Measurements from ENCODE around the gene DCBLD1. TPM values are rescaled to one million over a fixed set of nuclear protein-coding genes. Genes with fewer than 3 reads are reported as not detected.

The DCBLD1 gene
- total RNA-seq, 2 donors from 2014 or later = 8.8 to 17.6 TPM

DNA sequence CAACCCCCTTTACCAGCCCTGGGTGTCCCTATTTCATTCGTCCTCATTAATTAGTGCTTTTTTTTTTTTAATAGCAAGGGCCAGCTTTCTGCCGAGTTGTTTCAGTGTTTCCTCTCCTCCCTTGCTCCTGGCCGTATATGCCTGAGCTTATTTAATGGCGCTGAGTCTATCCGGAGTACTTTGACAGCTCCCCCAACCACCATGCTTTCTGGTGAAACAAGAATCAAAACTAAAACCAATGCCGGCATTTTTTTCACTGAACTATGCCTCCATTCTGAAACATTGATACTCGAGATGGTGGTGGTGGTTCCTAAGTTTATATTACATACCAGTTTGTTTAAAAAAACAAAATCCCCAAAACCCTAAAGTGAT is 1.2 kb downstream of the DCBLD1 start:
- Histone ChIP-seq H3K27ac (peak overlapping the region; percentile 71 to 74), H3K36me3 (no peaks in the 10 kb centered on the region), H3K4me1 (replicated peaks) (no peaks in the 10 kb centered on the region), H3K4me3 (peak overlapping the region; percentile 49 to 64), H3K27me3 (replicated peaks; ENCODE audit: insufficient read depth) (no peaks in the 10 kb centered on the region), H3K9me3 (no peaks in the 10 kb centered on the region)
- intact Hi-C loops (cut with DNase I) = no loop called here
- no peak for TF ChIP-seq POLR2A (IDR thresholded peaks at IDR 0.05)
- TF ChIP-seq POLR2AphosphoS5 (IDR thresholded peaks at IDR 0.05) = no peak
- TF ChIP-seq, protein P1, sequence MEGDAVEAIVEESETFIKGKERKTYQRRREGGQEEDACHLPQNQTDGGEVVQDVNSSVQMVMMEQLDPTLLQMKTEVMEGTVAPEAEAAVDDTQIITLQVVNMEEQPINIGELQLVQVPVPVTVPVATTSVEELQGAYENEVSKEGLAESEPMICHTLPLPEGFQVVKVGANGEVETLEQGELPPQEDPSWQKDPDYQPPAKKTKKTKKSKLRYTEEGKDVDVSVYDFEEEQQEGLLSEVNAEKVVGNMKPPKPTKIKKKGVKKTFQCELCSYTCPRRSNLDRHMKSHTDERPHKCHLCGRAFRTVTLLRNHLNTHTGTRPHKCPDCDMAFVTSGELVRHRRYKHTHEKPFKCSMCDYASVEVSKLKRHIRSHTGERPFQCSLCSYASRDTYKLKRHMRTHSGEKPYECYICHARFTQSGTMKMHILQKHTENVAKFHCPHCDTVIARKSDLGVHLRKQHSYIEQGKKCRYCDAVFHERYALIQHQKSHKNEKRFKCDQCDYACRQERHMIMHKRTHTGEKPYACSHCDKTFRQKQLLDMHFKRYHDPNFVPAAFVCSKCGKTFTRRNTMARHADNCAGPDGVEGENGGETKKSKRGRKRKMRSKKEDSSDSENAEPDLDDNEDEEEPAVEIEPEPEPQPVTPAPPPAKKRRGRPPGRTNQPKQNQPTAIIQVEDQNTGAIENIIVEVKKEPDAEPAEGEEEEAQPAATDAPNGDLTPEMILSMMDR (IDR thresholded peaks at IDR 0.05) = no peak
- no peak for DNase-seq (ENCODE audit: low spot score)
- 1% methylated on average over 7 of the region's 7 CpGs for WGBS

DNA sequence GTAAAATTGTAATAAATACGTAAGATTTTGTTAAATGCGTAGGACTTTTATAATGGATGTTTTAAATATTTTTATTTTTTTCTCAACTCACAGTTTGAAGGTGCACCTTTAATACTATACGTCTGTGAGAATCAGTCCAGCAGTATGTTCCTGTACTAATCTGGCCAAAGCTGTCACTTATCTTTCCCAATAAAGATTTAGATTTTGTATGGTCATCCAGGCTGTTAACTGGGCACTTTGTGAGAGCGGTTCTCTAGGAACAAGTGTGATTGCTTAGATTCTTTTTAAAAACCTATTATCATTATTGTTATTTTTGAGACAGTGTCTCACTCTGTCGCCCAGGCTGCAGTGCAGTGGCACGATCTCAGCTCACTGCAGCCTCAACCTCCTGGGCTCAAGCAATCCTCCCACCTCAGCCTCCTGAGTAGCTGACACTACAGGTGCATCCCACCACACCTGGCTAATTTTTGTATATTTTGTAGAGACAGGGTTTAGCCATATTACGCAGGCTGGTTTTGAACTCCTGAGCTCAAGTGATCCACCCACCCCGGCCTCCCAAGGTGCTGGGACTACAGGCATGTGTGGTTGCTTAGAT is 1.7 kb downstream of the DCBLD1 start:
- TF ChIP-seq POLR2A (IDR thresholded peaks at IDR 0.05) (no peak), POLR2AphosphoS5 (IDR thresholded peaks at IDR 0.05) (no peak)
- TF ChIP-seq, protein P1 (IDR thresholded peaks at IDR 0.05) = no peak
- H3K36me3 ChIP-seq = no peaks in the 10 kb centered on the region
- intact Hi-C loops (cut with DNase I) = no loop called here
- 68% methylated on average over 8 of the region's 8 CpGs for WGBS
- H3K9me3 ChIP-seq = no peaks in the 10 kb centered on the region
- DNase-seq (ENCODE audit: low spot score) = no peak
- peak overlapping the region; percentile 49 to 64 for H3K4me3 ChIP-seq
- no peaks in the 10 kb centered on the region for H3K4me1 ChIP-seq (replicated peaks)
- no peaks in the 10 kb centered on the region for H3K27me3 ChIP-seq (replicated peaks; ENCODE audit: insufficient read depth)
- peak overlapping the region in 1 of 2 donors; percentile 71 for H3K27ac ChIP-seq

DNA sequence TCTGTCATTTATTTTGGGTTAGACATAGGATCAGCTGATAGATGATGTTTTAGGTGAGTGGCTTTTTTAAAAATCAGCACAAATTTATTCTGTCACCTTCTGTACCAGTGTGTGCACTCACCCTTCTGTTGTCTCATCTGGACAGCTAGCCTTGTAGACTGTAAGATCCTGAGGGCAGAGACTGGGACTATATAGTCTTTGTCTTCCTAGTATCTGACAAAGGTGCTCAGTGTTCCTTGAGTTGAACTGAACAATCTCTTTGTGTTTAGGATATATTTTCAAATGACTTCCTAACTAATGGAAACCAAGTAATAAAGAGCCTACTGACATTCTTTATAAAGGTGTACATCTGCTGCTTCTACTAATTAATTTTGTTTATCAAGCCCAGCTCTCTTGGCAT is 3.0 kb downstream of the DCBLD1 start:
- Histone ChIP-seq H3K36me3 (no peaks in the 10 kb centered on the region), H3K27me3 (replicated peaks; ENCODE audit: insufficient read depth) (no peaks in the 10 kb centered on the region), H3K4me1 (replicated peaks) (no peaks in the 10 kb centered on the region), H3K9me3 (no peaks in the 10 kb centered on the region), H3K27ac (no peak overlapping the region), H3K4me3 (no peak overlapping the region)
- intact Hi-C loops (cut with DNase I) = no loop called here
- no peak for DNase-seq (ENCODE audit: low spot score)
- TF ChIP-seq POLR2A (IDR thresholded peaks at IDR 0.05) (no peak), POLR2AphosphoS5 (IDR thresholded peaks at IDR 0.05) (no peak)
- TF ChIP-seq, protein P1 (IDR thresholded peaks at IDR 0.05) = no peak

DNA sequence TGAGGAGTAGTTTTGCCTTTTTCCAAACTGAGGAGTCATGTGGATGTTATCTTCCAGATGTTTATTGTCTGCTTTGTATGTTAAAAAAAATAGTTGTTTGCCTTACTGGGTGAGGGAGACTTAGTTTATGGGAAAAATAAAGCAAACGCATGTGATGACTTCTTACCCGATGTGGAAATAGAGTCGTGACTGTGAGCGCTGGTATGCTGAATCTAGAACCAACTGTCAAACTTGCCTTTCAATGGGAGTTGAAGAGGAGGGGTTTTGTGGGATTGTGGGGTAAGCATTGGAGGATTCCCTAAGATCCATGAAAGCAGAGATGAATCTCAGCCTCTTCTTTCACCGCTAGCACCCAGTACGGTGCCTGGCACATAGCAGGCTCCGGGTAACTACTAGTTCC is 5.3 kb downstream of the DCBLD1 start:
- no peak overlapping the region for H3K27ac ChIP-seq
- H3K4me3 ChIP-seq = no peak overlapping the region
- no peak for DNase-seq (ENCODE audit: low spot score)
- WGBS = 85% methylated on average over 7 of the region's 7 CpGs
- H3K9me3 ChIP-seq = no peaks in the 10 kb centered on the region
- no peaks in the 10 kb centered on the region for H3K4me1 ChIP-seq (replicated peaks)
- no peaks in the 10 kb centered on the region for H3K27me3 ChIP-seq (replicated peaks; ENCODE audit: insufficient read depth)
- TF ChIP-seq, protein P1 (IDR thresholded peaks at IDR 0.05) = no peak
- TF ChIP-seq POLR2A (IDR thresholded peaks at IDR 0.05) = no peak
- TF ChIP-seq POLR2AphosphoS5 (IDR thresholded peaks at IDR 0.05) = no peak
- intact Hi-C loops (cut with DNase I) = no loop called here
- no peaks in the 10 kb centered on the region for H3K36me3 ChIP-seq

DNA sequence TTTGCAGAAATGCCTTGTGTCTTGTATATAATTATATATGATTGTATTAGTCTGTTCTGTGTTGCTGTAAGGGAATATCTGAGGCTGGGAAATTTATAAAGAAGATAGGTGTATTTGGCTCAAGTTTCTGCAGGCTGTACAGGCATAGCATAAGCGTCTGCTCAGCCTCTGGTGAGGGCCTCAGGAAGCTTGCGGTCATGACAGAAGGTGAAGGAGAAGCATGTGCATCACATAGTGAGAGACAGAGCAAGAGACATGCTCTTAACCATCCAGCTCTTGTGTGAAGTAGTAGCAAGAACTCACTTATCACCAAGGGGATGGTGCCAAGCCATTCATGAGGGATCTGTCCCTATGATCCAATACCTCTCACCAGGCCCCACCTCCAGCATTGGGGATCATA is 6.5 kb downstream of the DCBLD1 start:
- H3K4me1 ChIP-seq (replicated peaks) = no peaks in the 10 kb centered on the region
- no peaks in the 10 kb centered on the region for H3K9me3 ChIP-seq
- 96% methylated on average over 2 of the region's 2 CpGs for WGBS
- no peaks in the 10 kb centered on the region for H3K36me3 ChIP-seq
- H3K27ac ChIP-seq = no peak overlapping the region
- no peak for DNase-seq (ENCODE audit: low spot score)
- intact Hi-C loops (cut with DNase I) = no loop called here
- H3K27me3 ChIP-seq (replicated peaks; ENCODE audit: insufficient read depth) = no peaks in the 10 kb centered on the region
- H3K4me3 ChIP-seq = no peak overlapping the region
- no peak for TF ChIP-seq POLR2A (IDR thresholded peaks at IDR 0.05)
- TF ChIP-seq, protein P1 (IDR thresholded peaks at IDR 0.05) = no peak
- TF ChIP-seq POLR2AphosphoS5 (IDR thresholded peaks at IDR 0.05) = no peak

All from prostate gland (tissue), 2 donors.